ENCODE measurements around the gene PRSS2. TPM values are rescaled to one million over a fixed set of nuclear protein-coding genes. Genes with fewer than 3 reads are reported as not detected.

The PRSS2 gene
- polyA plus RNA-seq, 3 donors = not detected

DNA sequence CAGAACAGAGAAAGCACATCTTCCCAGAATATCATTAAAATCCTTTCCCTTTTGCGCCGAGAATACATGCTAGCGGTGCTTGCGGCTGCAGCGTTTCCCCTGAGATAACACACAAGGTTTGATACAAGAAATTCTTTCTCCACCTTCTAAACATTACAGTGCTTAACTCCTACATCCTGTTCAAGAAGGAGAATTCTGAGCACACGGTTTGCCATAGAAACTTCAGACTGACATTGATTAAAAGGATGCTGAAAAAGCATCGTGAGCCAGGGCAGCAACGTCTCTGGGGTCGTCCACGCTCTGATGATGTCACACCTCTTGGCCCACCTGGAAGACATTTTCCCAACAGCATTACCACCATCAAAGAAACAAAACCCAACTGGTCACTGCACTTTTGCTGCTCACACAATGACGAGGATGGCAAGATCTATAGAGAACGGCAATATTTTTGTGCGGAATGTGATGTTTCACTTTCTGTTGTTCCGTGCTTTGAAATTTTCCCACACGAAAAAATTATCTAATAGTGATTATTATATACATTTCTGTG lies 48.4 kb upstream of the PRSS2 start:
- Histone ChIP-seq H3K4me3 (replicated peaks in 1 of 3; ENCODE audit: low read depth in 2 of 3, low read length in 3 of 3) (no peak overlapping the region), H3K9me3 (replicated peaks in 1 of 2; ENCODE audit: control insufficient read depth in 1 of 2, insufficient read depth in 1 of 2, low read length in 2 of 2) (no peaks in the 10 kb centered on the region), H3K36me3 (replicated peaks in 1 of 2; ENCODE audit: control insufficient read depth in 1 of 2, insufficient read depth in 2 of 2, low read length in 2 of 2) (no peaks in the 10 kb centered on the region), H3K27me3 (ENCODE audit: control insufficient read depth in 2 of 2, insufficient read depth in 2 of 2, low read length in 2 of 2) (no peaks in the 10 kb centered on the region), H3K79me2 (ENCODE audit: insufficient read depth, low read length) (no peaks in the 10 kb centered on the region), H4K20me1 (ENCODE audit: insufficient read depth, low read length) (no peaks in the 10 kb centered on the region), H2AFZ (ENCODE audit: insufficient read depth, low read depth, low read length, poor library complexity, severe bottlenecking) (no peak overlapping the region), H3K4me1 (ENCODE audit: control insufficient read depth in 1 of 2, insufficient read depth in 2 of 2, low read length in 2 of 2) (peaks cover 0 to 12% of the 10 kb centered on the region in 2 donors), H3K4me2 (replicated peaks; ENCODE audit: extremely low read depth, low read length, poor library complexity, severe bottlenecking) (no peak overlapping the region), H3K27ac (ENCODE audit: low read depth in 1 of 2, low read length in 2 of 2) (no peak overlapping the region), H3K9ac (ENCODE audit: insufficient read depth, low read length, poor library complexity, severe bottlenecking) (no peak overlapping the region)
- Mint-ChIP-seq H3K36me3 (no peaks in the 10 kb centered on the region), H3K4me3 (peak overlapping the region; percentile 70 to 83), H3K27ac (no peak overlapping the region), H3K27me3 (ENCODE audit: low read depth in 3 of 3) (peaks cover 4 to 12% (median 4%) of the 10 kb centered on the region in 3 donors), H3K4me1 (peaks cover 28% of the 10 kb centered on the region), H3K9me3 (peaks cover 0 to 6% (median 0%) of the 10 kb centered on the region in 7 donors)
- 33% methylated on average over 10 of the region's 15 CpGs for WGBS (ENCODE audit: insufficient coverage)
- intact Hi-C loops (cut with micrococcal nuclease) = no loop called here
- TF ChIP-seq, protein P1, sequence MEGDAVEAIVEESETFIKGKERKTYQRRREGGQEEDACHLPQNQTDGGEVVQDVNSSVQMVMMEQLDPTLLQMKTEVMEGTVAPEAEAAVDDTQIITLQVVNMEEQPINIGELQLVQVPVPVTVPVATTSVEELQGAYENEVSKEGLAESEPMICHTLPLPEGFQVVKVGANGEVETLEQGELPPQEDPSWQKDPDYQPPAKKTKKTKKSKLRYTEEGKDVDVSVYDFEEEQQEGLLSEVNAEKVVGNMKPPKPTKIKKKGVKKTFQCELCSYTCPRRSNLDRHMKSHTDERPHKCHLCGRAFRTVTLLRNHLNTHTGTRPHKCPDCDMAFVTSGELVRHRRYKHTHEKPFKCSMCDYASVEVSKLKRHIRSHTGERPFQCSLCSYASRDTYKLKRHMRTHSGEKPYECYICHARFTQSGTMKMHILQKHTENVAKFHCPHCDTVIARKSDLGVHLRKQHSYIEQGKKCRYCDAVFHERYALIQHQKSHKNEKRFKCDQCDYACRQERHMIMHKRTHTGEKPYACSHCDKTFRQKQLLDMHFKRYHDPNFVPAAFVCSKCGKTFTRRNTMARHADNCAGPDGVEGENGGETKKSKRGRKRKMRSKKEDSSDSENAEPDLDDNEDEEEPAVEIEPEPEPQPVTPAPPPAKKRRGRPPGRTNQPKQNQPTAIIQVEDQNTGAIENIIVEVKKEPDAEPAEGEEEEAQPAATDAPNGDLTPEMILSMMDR (IDR thresholded peaks at IDR 0.05) = no peak
- DNase-seq = no peak

GRCh38 chr7:142733271-142733670 lies 37.5 kb upstream of the PRSS2 start:
- TF ChIP-seq, protein P1 (IDR thresholded peaks at IDR 0.05) = no peak
- no peaks in the 10 kb centered on the region for H3K27me3 ChIP-seq (ENCODE audit: control insufficient read depth in 2 of 2, insufficient read depth in 2 of 2, low read length in 2 of 2)
- Mint-ChIP-seq H3K27me3 (ENCODE audit: low read depth in 3 of 3) (no peaks in the 10 kb centered on the region), H3K4me1 (no peaks in the 10 kb centered on the region), H3K4me3 (no peak overlapping the region), H3K9me3 (peaks cover 0 to 1% (median 0%) of the 10 kb centered on the region in 7 donors), H3K36me3 (no peaks in the 10 kb centered on the region), H3K27ac (no peak overlapping the region)
- no peak overlapping the region for H3K9ac ChIP-seq (ENCODE audit: insufficient read depth, low read length, poor library complexity, severe bottlenecking)
- no peak for DNase-seq
- H3K4me2 ChIP-seq (replicated peaks; ENCODE audit: extremely low read depth, low read length, poor library complexity, severe bottlenecking) = no peak overlapping the region
- H3K9me3 ChIP-seq (replicated peaks in 1 of 2; ENCODE audit: control insufficient read depth in 1 of 2, insufficient read depth in 1 of 2, low read length in 2 of 2) = no peaks in the 10 kb centered on the region
- H2AFZ ChIP-seq (ENCODE audit: insufficient read depth, low read depth, low read length, poor library complexity, severe bottlenecking) = no peak overlapping the region
- 99% methylated on average over 8 of the region's 8 CpGs for WGBS (ENCODE audit: insufficient coverage)
- H3K36me3 ChIP-seq (replicated peaks in 1 of 2; ENCODE audit: control insufficient read depth in 1 of 2, insufficient read depth in 2 of 2, low read length in 2 of 2) = no peaks in the 10 kb centered on the region
- intact Hi-C loops (cut with micrococcal nuclease) = no loop called here
- H4K20me1 ChIP-seq (ENCODE audit: insufficient read depth, low read length) = no peaks in the 10 kb centered on the region
- H3K4me3 ChIP-seq (replicated peaks in 1 of 3; ENCODE audit: low read depth in 2 of 3, low read length in 3 of 3) = no peak overlapping the region
- no peaks in the 10 kb centered on the region for H3K4me1 ChIP-seq (ENCODE audit: control insufficient read depth in 1 of 2, insufficient read depth in 2 of 2, low read length in 2 of 2)
- H3K79me2 ChIP-seq (ENCODE audit: insufficient read depth, low read length) = no peaks in the 10 kb centered on the region
- H3K27ac ChIP-seq (ENCODE audit: low read depth in 1 of 2, low read length in 2 of 2) = no peak overlapping the region
